Activated naive CD8-positive, alpha-beta T cell treated with anti-CD3 and anti-CD28 coated beads, Interleukin-2, amount 50 U/mL, for 24 hours (primary cell): ENCODE results near the gene PTPRO.

Experiments
- ATAC-seq: fragments of 150-1000 bp; cut with Tn5 transposase; one replicate; pipeline ENCODE4 v1.10.0; 2021
- DNase-seq: peaks from one replicate; pipeline ENCODE4 v3.0.0; 2021
- H3K27ac Mint-ChIP-seq: one replicate; pipeline ENCODE4 v1.8.0; 2021; ENCODE audit warnings: mild to moderate bottlenecking, mixed read lengths
- H3K27me3 Mint-ChIP-seq: one replicate; pipeline ENCODE4 v1.8.0; 2021; ENCODE audit warnings: mixed read lengths
- H3K36me3 Mint-ChIP-seq: one replicate; pipeline ENCODE4 v1.8.0; 2021; ENCODE audit warnings: low read depth, mixed read lengths
- H3K4me1 Mint-ChIP-seq: one replicate; pipeline ENCODE4 v1.8.0; 2021; ENCODE audit warnings: mixed read lengths
- H3K4me3 Mint-ChIP-seq: one replicate; pipeline ENCODE4 v1.8.0; 2021; ENCODE audit warnings: mild to moderate bottlenecking, moderate library complexity, mixed read lengths
- H3K9me3 Mint-ChIP-seq: one replicate; pipeline ENCODE4 v1.8.0; 2021; ENCODE audit warnings: mixed read lengths

Gene PTPRO

GRCh38 chr12:15535352-15535781 is 213.1 kb downstream of the PTPRO start:
- Mint-ChIP-seq H3K27ac (no peak overlapping the region), H3K9me3 (no peaks in the 10 kb centered on the region), H3K36me3 (no peaks in the 10 kb centered on the region), H3K27me3 (no peaks in the 10 kb centered on the region), H3K4me1 (peaks cover 10% of the 10 kb centered on the region), H3K4me3 (no peak overlapping the region)
- ATAC-seq (no peak), DNase-seq (no peak)

- DNase-seq (no peak), ATAC-seq (no peak)
- no peaks in the 10 kb centered on the region for H3K9me3 Mint-ChIP-seq
- H3K27ac Mint-ChIP-seq, result no peak overlapping the region
- no peak overlapping the region for H3K4me3 Mint-ChIP-seq
- H3K4me1 Mint-ChIP-seq, result peaks cover 14% of the 10 kb centered on the region
- H3K36me3 Mint-ChIP-seq, result no peaks in the 10 kb centered on the region
- no peaks in the 10 kb centered on the region for H3K27me3 Mint-ChIP-seq
Observed at GRCh38 chr12:15536446-15536845, 214.1 kb downstream of the PTPRO start.

GRCh38 chr12:15538881-15539280 is 216.6 kb downstream of the PTPRO start:
- Mint-ChIP-seq H3K36me3 (no peaks in the 10 kb centered on the region), H3K27me3 (no peaks in the 10 kb centered on the region), H3K9me3 (no peaks in the 10 kb centered on the region), H3K4me3 (no peak overlapping the region), H3K27ac (no peak overlapping the region), H3K4me1 (peaks cover 16% of the 10 kb centered on the region)
- DNase-seq (no peak), ATAC-seq (no peak)

- DNase-seq (no peak), ATAC-seq (no peak)
- Mint-ChIP-seq H3K4me3 (no peak overlapping the region), H3K4me1 (peaks cover 24% of the 10 kb centered on the region), H3K27ac (no peak overlapping the region), H3K27me3 (no peaks in the 10 kb centered on the region), H3K36me3 (no peaks in the 10 kb centered on the region), H3K9me3 (no peaks in the 10 kb centered on the region)
Observed at GRCh38 chr12:15540005-15540404, 217.7 kb downstream of the PTPRO start.

- Mint-ChIP-seq H3K4me1 (peaks cover 28% of the 10 kb centered on the region), H3K4me3 (no peak overlapping the region), H3K27ac (no peak overlapping the region), H3K36me3 (no peaks in the 10 kb centered on the region), H3K27me3 (no peaks in the 10 kb centered on the region), H3K9me3 (no peaks in the 10 kb centered on the region)
- no peak for ATAC-seq
- DNase-seq, result no peak
Observed at GRCh38 chr12:15540469-15540872, 218.2 kb downstream of the PTPRO start.

- H3K4me1 Mint-ChIP-seq, result peaks cover 43% of the 10 kb centered on the region
- ATAC-seq, result no peak
- no peaks in the 10 kb centered on the region for H3K36me3 Mint-ChIP-seq
- H3K27me3 Mint-ChIP-seq, result no peaks in the 10 kb centered on the region
- no peak overlapping the region for H3K27ac Mint-ChIP-seq
- DNase-seq, result no peak
- H3K9me3 Mint-ChIP-seq, result no peaks in the 10 kb centered on the region
- no peak overlapping the region for H3K4me3 Mint-ChIP-seq
Observed at GRCh38 chr12:15541996-15542631, 219.8 kb downstream of the PTPRO start.

- no peak overlapping the region for H3K27ac Mint-ChIP-seq
- no peaks in the 10 kb centered on the region for H3K9me3 Mint-ChIP-seq
- H3K4me3 Mint-ChIP-seq, result no peak overlapping the region
- H3K27me3 Mint-ChIP-seq, result no peaks in the 10 kb centered on the region
- no peak for ATAC-seq
- no peak for DNase-seq
- peaks cover 54% of the 10 kb centered on the region for H3K4me1 Mint-ChIP-seq
- H3K36me3 Mint-ChIP-seq, result no peaks in the 10 kb centered on the region
Observed at GRCh38 chr12:15543347-15543746, 221.0 kb downstream of the PTPRO start.

- peaks cover 7% of the 10 kb centered on the region for H3K36me3 Mint-ChIP-seq
Observed at GRCh38 chr12:15544589-15544988, 222.3 kb downstream of the PTPRO start.

GRCh38 chr12:15545334-15545733 is 223.0 kb downstream of the PTPRO start:
- no peaks in the 10 kb centered on the region for H3K27me3 Mint-ChIP-seq
- ATAC-seq (no peak), DNase-seq (no peak)
- H3K4me3 Mint-ChIP-seq, result no peak overlapping the region
- peaks cover 9% of the 10 kb centered on the region for H3K36me3 Mint-ChIP-seq
- peak overlapping the region; percentile 33 for H3K27ac Mint-ChIP-seq
- H3K9me3 Mint-ChIP-seq, result peaks cover 5% of the 10 kb centered on the region
- H3K4me1 Mint-ChIP-seq, result peaks cover 56% of the 10 kb centered on the region

More at GRCh38 chr12:15544589-15544988, 222.3 kb downstream of the PTPRO start:
- no peaks in the 10 kb centered on the region for H3K27me3 Mint-ChIP-seq
- H3K4me1 Mint-ChIP-seq, result peaks cover 56% of the 10 kb centered on the region
- no peak overlapping the region for H3K27ac Mint-ChIP-seq
- H3K4me3 Mint-ChIP-seq, result no peak overlapping the region
- no peak for ATAC-seq
- no peak for DNase-seq
- peaks cover 3% of the 10 kb centered on the region for H3K9me3 Mint-ChIP-seq

- peak overlapping the region; percentile 51 for H3K4me3 Mint-ChIP-seq
- peaks cover 54% of the 10 kb centered on the region for H3K4me1 Mint-ChIP-seq
- peaks cover 9% of the 10 kb centered on the region for H3K36me3 Mint-ChIP-seq
- peak overlapping the region; percentile 81 for H3K27ac Mint-ChIP-seq
- H3K9me3 Mint-ChIP-seq, result peaks cover 10% of the 10 kb centered on the region
- DNase-seq (no peak), ATAC-seq (no peak)
- H3K27me3 Mint-ChIP-seq, result no peaks in the 10 kb centered on the region
Observed at GRCh38 chr12:15546102-15546701, 223.9 kb downstream of the PTPRO start.

- H3K4me1 Mint-ChIP-seq, result peaks cover 51% of the 10 kb centered on the region
Observed at GRCh38 chr12:15547063-15547462, 224.8 kb downstream of the PTPRO start.

GRCh38 chr12:15547691-15548090 is 225.4 kb downstream of the PTPRO start:
- peaks cover 52% of the 10 kb centered on the region for H3K4me1 Mint-ChIP-seq
- peak overlapping the region; percentile 13 for H3K27ac Mint-ChIP-seq
- DNase-seq (no peak), ATAC-seq (no peak)
- peaks cover 11% of the 10 kb centered on the region for H3K36me3 Mint-ChIP-seq
- H3K9me3 Mint-ChIP-seq, result peaks cover 10% of the 10 kb centered on the region
- H3K4me3 Mint-ChIP-seq, result no peak overlapping the region
- no peaks in the 10 kb centered on the region for H3K27me3 Mint-ChIP-seq

More at GRCh38 chr12:15547063-15547462, 224.8 kb downstream of the PTPRO start:
- Mint-ChIP-seq H3K27me3 (no peaks in the 10 kb centered on the region), H3K4me3 (peak overlapping the region; percentile 32), H3K9me3 (peaks cover 10% of the 10 kb centered on the region), H3K27ac (peak overlapping the region; percentile 13), H3K36me3 (peaks cover 9% of the 10 kb centered on the region)
- ATAC-seq (no peak), DNase-seq (no peak)

GRCh38 chr12:15550793-15551192 is 228.5 kb downstream of the PTPRO start:
- H3K27ac Mint-ChIP-seq, result no peak overlapping the region
- H3K27me3 Mint-ChIP-seq, result no peaks in the 10 kb centered on the region
- ATAC-seq (no peak), DNase-seq (no peak)
- peaks cover 41% of the 10 kb centered on the region for H3K4me1 Mint-ChIP-seq
- peaks cover 11% of the 10 kb centered on the region for H3K36me3 Mint-ChIP-seq
- peaks cover 10% of the 10 kb centered on the region for H3K9me3 Mint-ChIP-seq
- H3K4me3 Mint-ChIP-seq, result no peak overlapping the region

- no peak overlapping the region for H3K27ac Mint-ChIP-seq
- H3K9me3 Mint-ChIP-seq, result peaks cover 5% of the 10 kb centered on the region
- H3K4me3 Mint-ChIP-seq, result no peak overlapping the region
- no peak for ATAC-seq
- no peak for DNase-seq
- no peaks in the 10 kb centered on the region for H3K27me3 Mint-ChIP-seq
- peaks cover 18% of the 10 kb centered on the region for H3K4me1 Mint-ChIP-seq
- peaks cover 2% of the 10 kb centered on the region for H3K36me3 Mint-ChIP-seq
Observed at GRCh38 chr12:15555446-15555845, 233.1 kb downstream of the PTPRO start.

GRCh38 chr12:15556411-15557102 is 234.2 kb downstream of the PTPRO start:
- no peak overlapping the region for H3K27ac Mint-ChIP-seq
- no peak for ATAC-seq
- DNase-seq, result no peak
- no peaks in the 10 kb centered on the region for H3K27me3 Mint-ChIP-seq
- H3K36me3 Mint-ChIP-seq, result peaks cover 2% of the 10 kb centered on the region
- H3K9me3 Mint-ChIP-seq, result no peaks in the 10 kb centered on the region
- H3K4me3 Mint-ChIP-seq, result no peak overlapping the region
- H3K4me1 Mint-ChIP-seq, result peaks cover 23% of the 10 kb centered on the region
